ENCODE results near the gene CYSLTR2. TPM values are rescaled to one million over a fixed set of nuclear protein-coding genes. Genes with fewer than 3 reads are reported as not detected.

The CYSLTR2 gene
- total and polyA plus RNA-seq, 9 of the 15 experiments (the other 6 are each of a cell fraction or from before 2014, with no cell fraction given): not detected

- Histone ChIP-seq H3K36me3 (ENCODE audit: control insufficient read depth, insufficient read depth, low read length) (no peaks in the 10 kb centered on the region), H3K4me3 (no peak overlapping the region), H3K27me3 (ENCODE audit: control insufficient read depth in 2 of 2, insufficient read depth in 2 of 2, low read length in 2 of 2) (no peaks in the 10 kb centered on the region), H2AFZ (ENCODE audit: low read depth, low read length) (no peak overlapping the region), H3K27ac (ENCODE audit: extremely low read depth, low read depth, low read length) (no peak overlapping the region), H3K9me3 (replicated peaks; ENCODE audit: control insufficient read depth, insufficient read depth, low read depth, low read length) (no peaks in the 10 kb centered on the region), H3K79me2 (ENCODE audit: control insufficient read depth, insufficient read depth, low read length) (no peaks in the 10 kb centered on the region), H3K9me1 (ENCODE audit: control insufficient read depth, insufficient read depth, low read length) (no peaks in the 10 kb centered on the region), H3K4me1 (replicated peaks in 1 of 2; ENCODE audit: control insufficient read depth in 2 of 2, insufficient read depth in 2 of 2, low read length in 2 of 2) (no peaks in the 10 kb centered on the region; a peak in 1 of 5 replicates), H3K9ac (ENCODE audit: insufficient read depth in 1 of 2, low read depth in 2 of 2, low read length in 2 of 2) (no peak overlapping the region), H3K4me2 (ENCODE audit: insufficient read depth, low read length) (no peak overlapping the region), H4K20me1 (replicated peaks; ENCODE audit: control insufficient read depth, insufficient read depth, low read length) (no peaks in the 10 kb centered on the region)
- peak; percentile 97 for FAIRE-seq
- intact Hi-C loops (cut with micrococcal nuclease): no loop called here
- peak; percentile 94 for ATAC-seq
- peak; percentile 26 to 75 (median 35) for DNase-seq (ENCODE audit: extremely low read depth in 1 of 4, low spot score in 3 of 4)
- WGBS (ENCODE audit: insufficient coverage, low coverage, missing lambda C conversion rate): 11% methylated on average over 15 of the region's 15 CpGs
- in situ Hi-C loops (cut with MboI): loop anchor here (25.0 kb wide), 1 partner anchor 413 kb away; no protein-coding TSS in a partner anchor
- ChIA-PET POLR2A (no interaction called here), CTCF (ENCODE audit: low intra/inter-chr PET ratio) (interaction anchor here (0.6 to 0.8 kb wide), 3 partner anchors 19 to 531 kb away, joined by 3 to 5 read pairs (median 3); no protein-coding TSS in a partner anchor)
- BruUV-seq (replicated peaks): no TSS peak
- TF ChIP-seq SUPT5H (IDR thresholded peaks at IDR 0.05) (no peak), SMARCB1 (IDR thresholded peaks at IDR 0.05; ENCODE audit: insufficient read length, low read depth) (no peak), CCNT2 (IDR thresholded peaks at IDR 0.05; ENCODE audit: borderline replicate concordance, extremely low read depth, insufficient read length, low read depth, low read length) (no peak), ZNF584 (CRISPR knock-in tag; IDR thresholded peaks at IDR 0.05; ENCODE audit: low read depth) (no peak), HINFP (tag; conservative IDR thresholded peaks at IDR 0.05; ENCODE audit: low read depth) (no peak), ZNF436 (CRISPR knock-in tag; IDR thresholded peaks at IDR 0.05) (no peak), ESRRB (CRISPR knock-in tag; IDR thresholded peaks at IDR 0.05; ENCODE audit: borderline replicate concordance) (no peak), POLR2B (IDR thresholded peaks at IDR 0.05; ENCODE audit: low read depth, partially characterized antibody) (no peak), POLR2H (tag; IDR thresholded peaks at IDR 0.05; ENCODE audit: low read depth) (no peak), MEF2D (tag; conservative IDR thresholded peaks at IDR 0.05; ENCODE audit: low read depth) (no peak), ZNF583 (CRISPR knock-in tag; IDR thresholded peaks at IDR 0.05) (no peak), TSC22D4 (tag; IDR thresholded peaks at IDR 0.05) (no peak), THAP7 (CRISPR knock-in tag; IDR thresholded peaks at IDR 0.05) (no peak)
- TF ChIP-seq, protein P1, sequence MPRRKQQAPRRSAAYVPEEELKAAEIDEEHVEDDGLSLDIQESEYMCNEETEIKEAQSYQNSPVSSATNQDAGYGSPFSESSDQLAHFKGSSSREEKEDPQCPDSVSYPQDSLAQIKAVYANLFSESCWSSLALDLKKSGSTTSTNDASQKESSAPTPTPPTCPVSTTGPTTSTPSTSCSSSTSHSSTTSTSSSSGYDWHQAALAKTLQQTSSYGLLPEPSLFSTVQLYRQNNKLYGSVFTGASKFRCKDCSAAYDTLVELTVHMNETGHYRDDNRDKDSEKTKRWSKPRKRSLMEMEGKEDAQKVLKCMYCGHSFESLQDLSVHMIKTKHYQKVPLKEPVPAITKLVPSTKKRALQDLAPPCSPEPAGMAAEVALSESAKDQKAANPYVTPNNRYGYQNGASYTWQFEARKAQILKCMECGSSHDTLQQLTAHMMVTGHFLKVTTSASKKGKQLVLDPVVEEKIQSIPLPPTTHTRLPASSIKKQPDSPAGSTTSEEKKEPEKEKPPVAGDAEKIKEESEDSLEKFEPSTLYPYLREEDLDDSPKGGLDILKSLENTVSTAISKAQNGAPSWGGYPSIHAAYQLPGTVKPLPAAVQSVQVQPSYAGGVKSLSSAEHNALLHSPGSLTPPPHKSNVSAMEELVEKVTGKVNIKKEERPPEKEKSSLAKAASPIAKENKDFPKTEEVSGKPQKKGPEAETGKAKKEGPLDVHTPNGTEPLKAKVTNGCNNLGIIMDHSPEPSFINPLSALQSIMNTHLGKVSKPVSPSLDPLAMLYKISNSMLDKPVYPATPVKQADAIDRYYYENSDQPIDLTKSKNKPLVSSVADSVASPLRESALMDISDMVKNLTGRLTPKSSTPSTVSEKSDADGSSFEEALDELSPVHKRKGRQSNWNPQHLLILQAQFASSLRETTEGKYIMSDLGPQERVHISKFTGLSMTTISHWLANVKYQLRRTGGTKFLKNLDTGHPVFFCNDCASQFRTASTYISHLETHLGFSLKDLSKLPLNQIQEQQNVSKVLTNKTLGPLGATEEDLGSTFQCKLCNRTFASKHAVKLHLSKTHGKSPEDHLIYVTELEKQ (CRISPR knock-in tag; IDR thresholded peaks at IDR 0.05): no peak
- TF ChIP-seq, protein P2, sequence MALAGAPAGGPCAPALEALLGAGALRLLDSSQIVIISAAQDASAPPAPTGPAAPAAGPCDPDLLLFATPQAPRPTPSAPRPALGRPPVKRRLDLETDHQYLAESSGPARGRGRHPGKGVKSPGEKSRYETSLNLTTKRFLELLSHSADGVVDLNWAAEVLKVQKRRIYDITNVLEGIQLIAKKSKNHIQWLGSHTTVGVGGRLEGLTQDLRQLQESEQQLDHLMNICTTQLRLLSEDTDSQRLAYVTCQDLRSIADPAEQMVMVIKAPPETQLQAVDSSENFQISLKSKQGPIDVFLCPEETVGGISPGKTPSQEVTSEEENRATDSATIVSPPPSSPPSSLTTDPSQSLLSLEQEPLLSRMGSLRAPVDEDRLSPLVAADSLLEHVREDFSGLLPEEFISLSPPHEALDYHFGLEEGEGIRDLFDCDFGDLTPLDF (CRISPR knock-in tag; IDR thresholded peaks at IDR 0.05): no peak
These were observed 96.2 kb downstream of the CYSLTR2 start for GRCh38 chr13:48749699-48750473.

All from K562 (cell line).